ENCODE data around the gene TPK1.
"Not testable (repeated sequence)": the region's sequence is repeated elsewhere in the genome, so short reads cannot be mapped to it uniquely, and the experiment has no call there.

TPK1 gene

DNA sequence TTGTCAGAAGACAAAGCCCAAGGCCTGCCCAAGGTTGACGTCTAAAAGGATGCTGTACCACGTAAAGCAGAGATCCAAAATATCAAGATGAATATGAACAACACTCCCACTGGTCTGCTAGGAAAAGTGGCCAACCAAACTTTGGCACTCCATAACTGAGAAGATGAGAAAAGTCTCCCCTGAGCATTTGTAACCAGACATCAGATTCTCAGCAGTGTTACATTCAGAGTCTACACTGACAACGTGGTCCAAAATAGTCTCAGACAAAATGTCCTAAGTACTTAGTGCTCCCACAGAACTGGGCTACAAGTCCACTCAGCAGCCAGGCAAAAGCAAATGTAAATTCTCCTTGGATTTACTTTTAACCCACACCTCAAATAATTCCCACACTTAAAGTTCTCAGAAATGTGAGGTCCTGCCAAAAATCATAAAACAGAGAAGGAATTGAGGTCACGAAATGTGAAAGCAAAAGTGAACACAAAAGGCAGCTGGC is 247.2 kb downstream of the TPK1 start:
- DNase-seq (ENCODE audit: low read depth), result no peak
- H3K4me3 ChIP-seq (ENCODE audit: low read depth, low read length), result no peak overlapping the region
- TF ChIP-seq, protein P1, sequence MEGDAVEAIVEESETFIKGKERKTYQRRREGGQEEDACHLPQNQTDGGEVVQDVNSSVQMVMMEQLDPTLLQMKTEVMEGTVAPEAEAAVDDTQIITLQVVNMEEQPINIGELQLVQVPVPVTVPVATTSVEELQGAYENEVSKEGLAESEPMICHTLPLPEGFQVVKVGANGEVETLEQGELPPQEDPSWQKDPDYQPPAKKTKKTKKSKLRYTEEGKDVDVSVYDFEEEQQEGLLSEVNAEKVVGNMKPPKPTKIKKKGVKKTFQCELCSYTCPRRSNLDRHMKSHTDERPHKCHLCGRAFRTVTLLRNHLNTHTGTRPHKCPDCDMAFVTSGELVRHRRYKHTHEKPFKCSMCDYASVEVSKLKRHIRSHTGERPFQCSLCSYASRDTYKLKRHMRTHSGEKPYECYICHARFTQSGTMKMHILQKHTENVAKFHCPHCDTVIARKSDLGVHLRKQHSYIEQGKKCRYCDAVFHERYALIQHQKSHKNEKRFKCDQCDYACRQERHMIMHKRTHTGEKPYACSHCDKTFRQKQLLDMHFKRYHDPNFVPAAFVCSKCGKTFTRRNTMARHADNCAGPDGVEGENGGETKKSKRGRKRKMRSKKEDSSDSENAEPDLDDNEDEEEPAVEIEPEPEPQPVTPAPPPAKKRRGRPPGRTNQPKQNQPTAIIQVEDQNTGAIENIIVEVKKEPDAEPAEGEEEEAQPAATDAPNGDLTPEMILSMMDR (IDR thresholded peaks at IDR 0.05; ENCODE audit: low read depth, low read length), result no peak

DNA sequence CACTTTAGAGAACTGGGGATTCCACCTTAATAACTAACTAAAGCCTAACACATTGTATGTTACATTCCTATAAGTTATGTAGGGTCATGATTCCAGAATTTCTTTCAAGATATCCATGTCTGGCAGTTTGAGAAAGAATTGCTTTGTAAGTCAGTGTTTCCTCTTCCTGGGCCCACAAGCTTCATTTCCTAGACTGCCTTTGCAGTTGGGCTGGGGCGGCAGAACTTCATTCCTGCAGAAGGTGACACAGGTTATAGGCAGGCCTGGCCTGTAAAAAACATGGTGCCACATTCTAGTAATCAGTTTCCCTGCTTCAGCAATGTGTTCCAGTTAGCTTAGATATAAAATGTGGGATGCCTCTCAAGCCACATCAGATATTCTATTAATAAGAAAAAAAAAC is 248.2 kb downstream of the TPK1 start:
- DNase-seq (ENCODE audit: low read depth), result no peak
- TF ChIP-seq MYC (IDR thresholded peaks at IDR 0.05; ENCODE audit: low read depth, low read length) (no peak), POLR2A (IDR thresholded peaks at IDR 0.05; ENCODE audit: extremely low read depth, insufficient read length) (no peak)
- TF ChIP-seq, protein P1 (IDR thresholded peaks at IDR 0.05; ENCODE audit: low read depth, low read length), result no peak
- TF ChIP-seq, protein P2, sequence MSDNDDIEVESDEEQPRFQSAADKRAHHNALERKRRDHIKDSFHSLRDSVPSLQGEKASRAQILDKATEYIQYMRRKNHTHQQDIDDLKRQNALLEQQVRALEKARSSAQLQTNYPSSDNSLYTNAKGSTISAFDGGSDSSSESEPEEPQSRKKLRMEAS (IDR thresholded peaks at IDR 0.05; ENCODE audit: low read depth, low read length), result no peak

DNA sequence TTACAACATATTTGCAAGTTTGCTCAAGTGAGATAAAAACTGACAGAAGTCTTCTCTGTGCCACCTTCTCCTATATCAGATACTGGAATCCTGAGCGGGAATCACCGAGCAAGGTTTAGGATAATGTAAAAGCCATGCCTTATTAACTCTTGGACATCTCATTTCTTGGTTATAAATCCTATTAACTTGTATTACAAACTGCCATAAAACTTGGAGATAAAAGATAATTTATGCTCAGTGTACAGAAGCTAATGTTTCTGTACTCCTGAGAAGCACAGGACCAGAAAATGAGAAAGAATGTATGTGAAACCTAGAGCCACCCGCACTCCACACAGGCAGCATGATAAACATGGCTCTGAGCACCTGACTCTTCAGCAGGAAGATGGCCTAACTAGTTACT is 251.1 kb downstream of the TPK1 start:
- TF ChIP-seq, protein P1 (IDR thresholded peaks at IDR 0.05; ENCODE audit: low read depth, low read length), result no peak
- TF ChIP-seq, protein P2 (IDR thresholded peaks at IDR 0.05; ENCODE audit: low read depth, low read length), result no peak
- TF ChIP-seq MYC (IDR thresholded peaks at IDR 0.05; ENCODE audit: low read depth, low read length) (no peak), POLR2A (IDR thresholded peaks at IDR 0.05; ENCODE audit: extremely low read depth, insufficient read length) (no peak)
- H3K4me3 ChIP-seq (ENCODE audit: low read depth, low read length), result no peak overlapping the region
- DNase-seq (ENCODE audit: low read depth), result no peak

More for the DNA sequence above, 248.2 kb downstream of the TPK1 start:
- H3K4me3 ChIP-seq (ENCODE audit: low read depth, low read length), result no peak overlapping the region

DNA sequence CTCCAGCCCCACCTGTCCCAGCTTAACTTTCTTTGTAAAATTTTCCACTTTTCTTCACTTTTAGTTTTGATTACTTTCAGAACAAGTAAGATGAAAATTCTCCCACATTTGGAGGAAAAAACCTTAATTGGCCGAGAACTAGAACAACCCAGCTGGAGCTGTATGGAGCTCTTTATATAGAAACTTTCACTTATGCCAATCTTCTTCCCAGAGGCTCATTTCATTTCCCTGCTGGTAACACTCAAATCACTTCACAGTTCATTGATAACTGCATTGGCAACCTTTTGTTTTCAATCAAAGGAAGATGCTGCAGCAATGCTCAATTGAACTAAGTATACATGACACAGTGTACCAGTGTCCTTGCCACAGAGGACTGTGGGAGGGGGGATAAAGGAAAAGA is 256.2 kb downstream of the TPK1 start:
- no peak overlapping the region for H3K4me3 ChIP-seq (ENCODE audit: low read depth, low read length)
- TF ChIP-seq MYC (IDR thresholded peaks at IDR 0.05; ENCODE audit: low read depth, low read length) (no peak), POLR2A (IDR thresholded peaks at IDR 0.05; ENCODE audit: extremely low read depth, insufficient read length) (no peak)
- DNase-seq (ENCODE audit: low read depth), result no peak

DNA sequence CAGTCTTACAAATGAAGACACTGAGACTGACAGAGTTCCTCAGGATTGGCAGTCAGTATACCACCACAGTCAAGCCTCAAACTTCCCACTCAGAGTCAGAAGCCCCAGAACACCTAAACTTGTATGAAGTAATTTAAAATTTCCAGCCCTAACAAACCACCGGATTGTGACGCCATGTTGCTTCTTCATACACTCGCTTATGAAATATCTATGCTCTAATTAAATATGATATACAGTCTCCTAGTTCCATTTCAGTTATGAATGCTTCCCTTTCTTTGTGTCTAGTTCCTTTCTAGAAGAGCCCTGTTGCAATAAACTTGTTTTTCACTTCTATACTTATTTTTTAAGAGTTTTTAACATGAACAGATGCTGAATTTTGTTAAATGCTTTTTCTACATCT is 260.4 kb downstream of the TPK1 start:
- no peak for TF ChIP-seq MYC (IDR thresholded peaks at IDR 0.05; ENCODE audit: low read depth, low read length)
- TF ChIP-seq, protein P1 (IDR thresholded peaks at IDR 0.05; ENCODE audit: low read depth, low read length), result no peak
- TF ChIP-seq POLR2A (IDR thresholded peaks at IDR 0.05; ENCODE audit: extremely low read depth, insufficient read length), result no peak
- TF ChIP-seq, protein P2 (IDR thresholded peaks at IDR 0.05; ENCODE audit: low read depth, low read length), result no peak
- H3K4me3 ChIP-seq (ENCODE audit: low read depth, low read length), result no peak overlapping the region
- DNase-seq (ENCODE audit: low read depth), result no peak

DNA sequence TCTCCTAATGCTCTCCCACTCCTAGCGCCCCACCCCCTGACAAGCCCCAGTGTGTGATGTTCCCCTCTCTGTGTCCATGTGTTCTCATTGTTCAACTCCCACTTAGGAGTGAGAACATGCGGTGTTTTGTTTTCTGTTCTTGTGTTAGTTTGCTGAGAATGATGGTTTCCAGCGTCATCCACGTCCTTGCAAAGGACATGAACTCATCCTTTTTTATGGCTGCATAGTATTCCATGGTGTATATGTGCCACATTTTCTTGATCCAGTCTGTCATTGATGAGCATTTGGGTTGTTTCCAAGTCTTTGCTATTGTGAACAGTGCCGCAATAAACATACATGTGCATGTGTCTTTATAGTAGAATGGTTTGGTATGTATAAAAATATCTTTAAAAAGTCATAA is 261.1 kb downstream of the TPK1 start:
- not testable (repeated sequence) for H3K4me3 ChIP-seq (ENCODE audit: low read depth, low read length); DNase-seq (ENCODE audit: low read depth)

DNA sequence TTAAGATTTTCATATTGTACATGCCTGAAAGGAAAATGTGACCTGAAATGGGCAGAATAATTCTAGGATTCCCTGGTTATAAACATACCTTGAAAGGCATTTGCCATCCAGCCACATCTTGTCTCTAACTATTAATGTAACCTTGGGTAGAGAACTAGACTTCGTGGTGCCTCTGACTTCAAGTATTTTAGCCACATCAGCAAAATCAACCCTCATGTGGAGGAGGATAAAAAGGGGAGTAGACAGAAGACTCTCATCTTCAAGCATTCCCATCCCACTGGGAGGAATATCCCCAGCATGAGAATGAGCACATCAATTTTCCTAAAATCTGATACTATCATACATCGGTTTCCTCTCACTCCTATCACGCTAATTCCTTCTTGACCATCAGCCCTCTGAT is 267.6 kb downstream of the TPK1 start:
- no peak for DNase-seq (ENCODE audit: low read depth)
- H3K4me3 ChIP-seq (ENCODE audit: low read depth, low read length), result no peak overlapping the region
- TF ChIP-seq POLR2A (IDR thresholded peaks at IDR 0.05; ENCODE audit: extremely low read depth, insufficient read length) (no peak), MYC (IDR thresholded peaks at IDR 0.05; ENCODE audit: low read depth, low read length) (no peak)
- TF ChIP-seq, protein P2 (IDR thresholded peaks at IDR 0.05; ENCODE audit: low read depth, low read length), result no peak
- TF ChIP-seq, protein P1 (IDR thresholded peaks at IDR 0.05; ENCODE audit: low read depth, low read length), result no peak

Measured in NB4 (cell line).